ENCODE measurements around the gene SCLY.

DNA sequence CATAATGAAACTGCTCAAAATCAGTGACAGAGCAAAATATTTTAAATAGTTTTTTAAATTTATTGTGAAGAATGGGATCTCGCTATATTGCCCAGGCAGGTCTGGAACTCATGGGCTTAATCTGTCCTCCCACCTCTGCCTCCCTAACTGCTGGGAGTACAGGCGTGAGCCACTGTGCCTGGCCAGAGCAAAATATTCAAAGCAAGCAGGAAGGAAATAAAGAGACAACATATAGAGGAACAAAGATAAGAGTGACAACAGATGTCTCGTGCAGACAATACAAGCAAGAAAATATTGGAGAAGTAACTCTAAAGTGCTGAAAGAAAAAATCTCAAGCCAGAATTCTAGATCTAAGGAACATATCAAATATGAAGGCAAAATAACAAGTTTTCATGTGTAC, 5.0 kb upstream of the SCLY start:
- TF ChIP-seq SMC3 (IDR thresholded peaks at IDR 0.05) (no peak), JUN (IDR thresholded peaks at IDR 0.05) (no peak), EP300 (IDR thresholded peaks at IDR 0.05) (no peak), RFX5 (IDR thresholded peaks at IDR 0.05) (no peak), RCOR1 (IDR thresholded peaks at IDR 0.05; ENCODE audit: low read depth, low read length) (no peak), POLR2A (IDR thresholded peaks at IDR 0.05; ENCODE audit: low read length) (no peak), NFE2L2 (conservative IDR thresholded peaks at IDR 0.05; ENCODE audit: low read length) (no peak), PBX3 (IDR thresholded peaks at IDR 0.05) (no peak), CHD4 (IDR thresholded peaks at IDR 0.05; ENCODE audit: borderline replicate concordance) (no peak), MAX (IDR thresholded peaks at IDR 0.05) (no peak)
- TF ChIP-seq, protein P1, sequence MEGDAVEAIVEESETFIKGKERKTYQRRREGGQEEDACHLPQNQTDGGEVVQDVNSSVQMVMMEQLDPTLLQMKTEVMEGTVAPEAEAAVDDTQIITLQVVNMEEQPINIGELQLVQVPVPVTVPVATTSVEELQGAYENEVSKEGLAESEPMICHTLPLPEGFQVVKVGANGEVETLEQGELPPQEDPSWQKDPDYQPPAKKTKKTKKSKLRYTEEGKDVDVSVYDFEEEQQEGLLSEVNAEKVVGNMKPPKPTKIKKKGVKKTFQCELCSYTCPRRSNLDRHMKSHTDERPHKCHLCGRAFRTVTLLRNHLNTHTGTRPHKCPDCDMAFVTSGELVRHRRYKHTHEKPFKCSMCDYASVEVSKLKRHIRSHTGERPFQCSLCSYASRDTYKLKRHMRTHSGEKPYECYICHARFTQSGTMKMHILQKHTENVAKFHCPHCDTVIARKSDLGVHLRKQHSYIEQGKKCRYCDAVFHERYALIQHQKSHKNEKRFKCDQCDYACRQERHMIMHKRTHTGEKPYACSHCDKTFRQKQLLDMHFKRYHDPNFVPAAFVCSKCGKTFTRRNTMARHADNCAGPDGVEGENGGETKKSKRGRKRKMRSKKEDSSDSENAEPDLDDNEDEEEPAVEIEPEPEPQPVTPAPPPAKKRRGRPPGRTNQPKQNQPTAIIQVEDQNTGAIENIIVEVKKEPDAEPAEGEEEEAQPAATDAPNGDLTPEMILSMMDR (IDR thresholded peaks at IDR 0.05), result no peak
- TF ChIP-seq, protein P2, sequence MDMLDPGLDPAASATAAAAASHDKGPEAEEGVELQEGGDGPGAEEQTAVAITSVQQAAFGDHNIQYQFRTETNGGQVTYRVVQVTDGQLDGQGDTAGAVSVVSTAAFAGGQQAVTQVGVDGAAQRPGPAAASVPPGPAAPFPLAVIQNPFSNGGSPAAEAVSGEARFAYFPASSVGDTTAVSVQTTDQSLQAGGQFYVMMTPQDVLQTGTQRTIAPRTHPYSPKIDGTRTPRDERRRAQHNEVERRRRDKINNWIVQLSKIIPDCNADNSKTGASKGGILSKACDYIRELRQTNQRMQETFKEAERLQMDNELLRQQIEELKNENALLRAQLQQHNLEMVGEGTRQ (IDR thresholded peaks at IDR 0.05), result no peak
- TF ChIP-seq, protein P3, sequence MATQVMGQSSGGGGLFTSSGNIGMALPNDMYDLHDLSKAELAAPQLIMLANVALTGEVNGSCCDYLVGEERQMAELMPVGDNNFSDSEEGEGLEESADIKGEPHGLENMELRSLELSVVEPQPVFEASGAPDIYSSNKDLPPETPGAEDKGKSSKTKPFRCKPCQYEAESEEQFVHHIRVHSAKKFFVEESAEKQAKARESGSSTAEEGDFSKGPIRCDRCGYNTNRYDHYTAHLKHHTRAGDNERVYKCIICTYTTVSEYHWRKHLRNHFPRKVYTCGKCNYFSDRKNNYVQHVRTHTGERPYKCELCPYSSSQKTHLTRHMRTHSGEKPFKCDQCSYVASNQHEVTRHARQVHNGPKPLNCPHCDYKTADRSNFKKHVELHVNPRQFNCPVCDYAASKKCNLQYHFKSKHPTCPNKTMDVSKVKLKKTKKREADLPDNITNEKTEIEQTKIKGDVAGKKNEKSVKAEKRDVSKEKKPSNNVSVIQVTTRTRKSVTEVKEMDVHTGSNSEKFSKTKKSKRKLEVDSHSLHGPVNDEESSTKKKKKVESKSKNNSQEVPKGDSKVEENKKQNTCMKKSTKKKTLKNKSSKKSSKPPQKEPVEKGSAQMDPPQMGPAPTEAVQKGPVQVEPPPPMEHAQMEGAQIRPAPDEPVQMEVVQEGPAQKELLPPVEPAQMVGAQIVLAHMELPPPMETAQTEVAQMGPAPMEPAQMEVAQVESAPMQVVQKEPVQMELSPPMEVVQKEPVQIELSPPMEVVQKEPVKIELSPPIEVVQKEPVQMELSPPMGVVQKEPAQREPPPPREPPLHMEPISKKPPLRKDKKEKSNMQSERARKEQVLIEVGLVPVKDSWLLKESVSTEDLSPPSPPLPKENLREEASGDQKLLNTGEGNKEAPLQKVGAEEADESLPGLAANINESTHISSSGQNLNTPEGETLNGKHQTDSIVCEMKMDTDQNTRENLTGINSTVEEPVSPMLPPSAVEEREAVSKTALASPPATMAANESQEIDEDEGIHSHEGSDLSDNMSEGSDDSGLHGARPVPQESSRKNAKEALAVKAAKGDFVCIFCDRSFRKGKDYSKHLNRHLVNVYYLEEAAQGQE (IDR thresholded peaks at IDR 0.05), result no peak
